COR-L47 (cell line): ENCODE results near the gene GALNT18.

ENCODE experiments used
- DNase-seq: peaks from one replicate; lab custom pipeline; 2025; lab: John Stamatoyannopoulos, UW

The GALNT18 gene

GRCh38 chr11:11624204-11624603 is 2.4 kb upstream of the GALNT18 start:
- DNase-seq = no peak

GRCh38 chr11:11622772-11623171 is 967 bp upstream of the GALNT18 start:
- peak; percentile 22 for DNase-seq

DNA sequence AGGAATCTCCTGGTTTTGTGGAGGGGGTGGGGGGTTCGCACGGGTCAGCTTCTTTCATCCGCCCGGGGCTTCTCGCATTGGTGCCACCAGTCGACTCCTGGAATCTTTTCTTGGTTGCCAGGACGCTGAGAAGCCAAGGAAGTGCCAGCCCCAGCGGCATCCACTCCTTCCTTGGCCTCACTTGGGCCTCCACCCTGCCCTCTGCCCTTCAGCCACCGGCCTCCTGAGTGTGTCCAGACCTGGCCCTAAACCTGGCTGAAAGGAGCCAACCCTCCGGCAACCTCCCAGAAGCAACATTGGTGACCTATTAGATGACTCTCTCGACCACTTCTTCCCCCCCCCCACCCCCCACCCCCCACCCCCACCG is 518 bp upstream of the GALNT18 start:
- no peak for DNase-seq

DNA sequence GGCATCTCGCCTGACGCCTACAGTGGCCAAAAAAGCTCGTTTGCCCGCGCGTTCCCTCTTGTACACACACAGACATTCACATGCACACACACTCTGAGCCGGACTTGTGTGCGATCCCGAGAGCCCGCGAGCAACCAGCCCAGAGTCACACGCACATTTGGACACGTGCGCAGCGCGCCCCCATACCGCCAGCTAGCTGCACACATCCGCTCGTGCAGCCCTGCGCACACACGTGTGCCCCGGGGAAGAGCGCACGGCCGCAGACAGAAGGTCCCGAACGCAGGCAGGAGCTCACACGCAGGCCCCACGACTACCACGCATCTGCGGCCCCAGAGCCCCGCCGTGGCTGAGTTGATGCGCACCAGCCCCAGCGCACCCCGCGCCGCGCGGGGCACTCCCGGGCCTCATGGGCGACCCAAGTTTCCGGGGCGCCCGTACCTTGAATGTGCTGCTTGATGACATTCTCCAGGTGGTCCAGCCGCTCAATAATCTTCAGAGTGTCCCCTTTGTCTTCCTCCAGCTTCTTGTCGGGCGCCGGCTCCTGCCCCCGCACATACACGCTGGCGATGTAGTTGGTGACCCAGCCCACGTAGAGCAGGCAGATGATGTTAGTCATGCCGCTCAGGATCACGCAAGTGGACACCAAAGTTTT is 758 bp downstream of the GALNT18 start:
- DNase-seq = peak; percentile 51

- peak; percentile 56 for DNase-seq
Observed at GRCh38 chr11:11620173-11620920, 1.5 kb downstream of the GALNT18 start.

- DNase-seq = no peak
Observed at GRCh38 chr11:11618973-11619435, 2.8 kb downstream of the GALNT18 start.

DNA sequence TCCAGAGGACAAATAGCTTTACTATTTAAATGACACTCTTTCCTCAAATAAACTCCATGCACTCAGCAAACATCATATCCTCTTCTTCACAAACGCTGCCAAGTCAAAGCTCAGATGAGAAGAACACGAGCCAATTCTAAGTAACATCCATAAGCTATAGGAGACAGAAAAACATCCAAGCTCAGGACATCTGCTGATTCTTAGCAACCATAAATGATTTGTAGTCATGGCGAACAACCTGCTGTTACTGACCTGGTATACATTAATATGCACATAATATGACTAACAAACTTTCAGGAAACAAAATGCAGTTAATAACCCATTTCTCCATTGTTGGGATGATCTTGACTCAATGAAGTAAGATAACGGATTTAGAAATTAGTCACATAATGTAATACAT is 6.7 kb downstream of the GALNT18 start:
- DNase-seq = no peak

GRCh38 chr11:11612439-11612838 is 9.4 kb downstream of the GALNT18 start:
- no peak for DNase-seq

DNA sequence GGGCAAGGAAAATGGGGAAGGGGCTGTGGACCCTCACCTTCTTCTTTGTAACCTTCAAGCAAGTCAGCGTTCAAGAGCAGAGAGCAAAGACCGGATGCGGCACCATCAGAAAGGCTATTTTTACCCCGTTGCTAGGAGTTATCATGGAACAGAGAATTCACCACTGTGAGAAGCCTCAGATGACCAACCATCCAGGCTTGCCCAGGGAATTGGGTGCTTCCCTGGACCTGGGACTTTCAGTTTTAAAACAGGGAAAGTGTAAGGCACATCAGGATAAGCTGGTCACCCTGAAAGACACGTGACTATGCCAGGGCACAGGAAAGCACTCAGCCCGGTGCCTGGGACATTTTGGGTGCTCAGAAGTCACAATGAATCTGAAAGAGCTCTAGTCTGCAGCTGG is 10.4 kb downstream of the GALNT18 start:
- no peak for DNase-seq

- DNase-seq = peak; percentile 13
Observed at GRCh38 chr11:11608783-11609232, 13.0 kb downstream of the GALNT18 start.

- no peak for DNase-seq
Observed at GRCh38 chr11:11607772-11608171, 14.0 kb downstream of the GALNT18 start.

GRCh38 chr11:11605821-11606450 is 15.9 kb downstream of the GALNT18 start:
- DNase-seq = no peak

- DNase-seq = no peak
Observed at GRCh38 chr11:11605181-11605580, 16.6 kb downstream of the GALNT18 start.

DNA sequence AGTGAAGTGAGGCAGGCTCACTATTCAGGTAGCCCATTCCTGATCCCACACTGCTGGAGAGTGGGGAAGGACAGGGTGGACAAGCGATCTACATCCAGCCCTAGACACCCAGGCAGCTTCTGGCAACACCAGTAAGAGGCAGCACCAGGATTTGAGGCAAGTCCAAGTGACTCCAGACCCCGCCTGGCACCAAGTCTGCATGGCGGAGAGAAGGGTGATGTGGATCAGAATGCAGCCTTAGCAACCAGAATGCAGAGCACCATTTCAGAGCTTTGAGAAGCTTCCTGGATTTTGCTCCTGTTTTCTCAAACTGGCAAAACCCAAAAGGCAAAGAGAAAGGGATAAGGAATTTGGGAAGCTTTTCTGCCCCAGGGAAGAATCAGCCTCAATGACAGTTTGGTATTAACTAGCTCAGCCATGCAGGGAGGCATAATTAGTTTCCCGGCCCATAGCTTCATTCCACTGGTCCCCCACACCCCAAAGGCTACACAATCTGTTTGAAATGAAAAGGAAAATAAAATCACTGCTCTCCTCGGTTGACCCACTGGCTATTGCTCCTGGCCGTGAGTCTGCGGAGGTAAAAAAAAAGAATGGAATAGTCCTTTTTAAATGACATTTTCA is 17.3 kb downstream of the GALNT18 start:
- no peak for DNase-seq

DNA sequence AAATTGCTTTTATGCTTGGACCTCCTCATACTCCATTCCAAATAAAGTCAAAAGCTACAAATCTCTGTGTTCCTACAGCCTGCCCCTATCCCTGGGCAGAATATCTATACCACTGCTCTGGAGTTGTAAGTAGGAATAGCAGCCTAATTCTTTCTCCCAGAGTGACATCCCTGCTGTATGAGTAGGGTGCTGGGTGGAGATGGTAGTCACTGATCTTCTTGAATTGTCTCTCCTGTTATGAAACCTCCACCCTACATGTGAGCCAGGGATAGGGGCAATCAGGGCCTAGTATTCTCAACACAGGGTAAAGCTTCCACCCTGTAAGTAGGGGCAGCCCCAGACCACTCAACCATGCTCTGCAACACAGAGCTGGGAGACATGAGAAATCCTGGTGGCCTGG is 19.8 kb downstream of the GALNT18 start:
- no peak for DNase-seq

DNA sequence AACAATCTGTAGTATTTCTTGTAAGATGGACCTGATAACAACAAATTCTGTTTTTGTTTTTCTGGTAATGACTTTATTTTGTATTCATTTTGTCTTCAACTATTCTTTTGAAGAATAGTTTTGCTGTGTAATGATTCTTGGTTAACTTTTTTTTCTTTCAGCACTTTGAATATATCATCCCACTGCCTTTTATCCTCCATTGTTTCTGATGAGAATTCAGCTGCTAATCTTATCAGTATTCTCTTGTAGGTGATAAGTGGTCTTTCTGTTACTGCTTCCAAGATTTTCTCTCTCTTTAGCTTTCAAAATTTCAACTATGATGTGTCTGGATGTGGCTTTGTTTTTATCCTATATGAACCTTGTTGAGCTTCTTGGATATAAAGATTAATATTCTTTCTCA is 21.5 kb downstream of the GALNT18 start:
- DNase-seq = no peak

DNA sequence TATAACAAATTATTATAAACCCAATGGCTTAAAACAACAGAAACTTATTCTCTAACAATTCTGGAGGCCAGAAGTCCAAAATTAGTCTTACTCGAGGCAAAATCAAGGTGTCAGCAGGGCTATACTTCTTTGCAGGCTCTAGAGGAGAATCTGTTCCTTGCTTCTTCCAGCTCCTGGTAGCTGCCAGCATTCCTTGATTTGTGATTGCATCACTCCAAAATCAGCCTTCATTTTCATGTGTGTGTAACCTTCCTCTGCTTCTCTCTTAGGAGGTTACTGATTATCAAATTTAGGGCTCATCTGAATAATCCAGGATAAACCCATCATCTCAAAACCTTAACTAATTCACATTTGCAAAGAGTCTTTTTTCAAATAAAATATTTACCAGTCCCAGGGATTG is 23.6 kb downstream of the GALNT18 start:
- no peak for DNase-seq

DNA sequence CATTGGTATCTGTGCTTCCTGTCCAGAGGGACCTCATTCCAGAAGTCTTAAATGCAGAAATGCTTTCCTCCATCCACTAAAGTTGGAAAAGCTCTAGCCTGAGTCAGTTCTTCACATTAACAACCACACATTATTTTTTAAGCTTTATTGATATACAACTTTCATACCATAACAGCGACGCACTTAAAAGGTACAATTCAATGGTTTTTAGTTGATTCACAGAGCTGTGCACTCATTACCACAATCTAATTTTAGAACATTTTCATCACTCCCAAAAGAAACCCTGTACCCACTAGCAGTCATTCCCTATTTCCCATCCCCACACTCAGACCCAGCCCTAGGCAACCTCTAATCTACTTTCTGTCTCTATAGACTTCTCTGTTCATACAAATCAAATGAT is 27.6 kb downstream of the GALNT18 start:
- DNase-seq = no peak

DNA sequence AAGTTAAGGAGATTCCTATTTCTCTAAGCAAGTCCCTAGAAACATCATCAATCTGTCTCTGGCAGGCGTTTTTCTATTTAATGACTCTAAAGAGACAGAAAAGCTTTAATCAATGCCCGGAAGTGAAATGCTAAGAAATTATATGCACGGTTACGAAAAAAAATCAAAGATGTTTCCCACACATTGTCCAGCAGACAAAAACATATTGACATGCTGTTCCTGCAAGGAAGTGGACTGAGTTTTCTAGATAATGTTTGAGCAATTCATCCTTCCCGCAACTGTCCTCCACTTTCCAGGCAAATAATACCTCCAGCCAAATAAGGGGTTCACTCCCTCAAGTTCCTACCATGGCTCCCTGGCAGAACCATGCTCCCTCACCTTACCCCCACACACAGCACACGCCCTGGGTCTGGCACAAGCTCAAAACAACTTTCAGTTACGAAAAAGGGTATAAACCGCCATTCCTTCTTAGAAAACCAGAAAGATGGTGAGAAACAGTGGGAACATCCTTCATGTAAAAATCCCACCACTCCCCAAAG is 29.6 kb downstream of the GALNT18 start:
- no peak for DNase-seq

GRCh38 chr11:11589437-11589836 is 32.4 kb downstream of the GALNT18 start:
- no peak for DNase-seq

DNA sequence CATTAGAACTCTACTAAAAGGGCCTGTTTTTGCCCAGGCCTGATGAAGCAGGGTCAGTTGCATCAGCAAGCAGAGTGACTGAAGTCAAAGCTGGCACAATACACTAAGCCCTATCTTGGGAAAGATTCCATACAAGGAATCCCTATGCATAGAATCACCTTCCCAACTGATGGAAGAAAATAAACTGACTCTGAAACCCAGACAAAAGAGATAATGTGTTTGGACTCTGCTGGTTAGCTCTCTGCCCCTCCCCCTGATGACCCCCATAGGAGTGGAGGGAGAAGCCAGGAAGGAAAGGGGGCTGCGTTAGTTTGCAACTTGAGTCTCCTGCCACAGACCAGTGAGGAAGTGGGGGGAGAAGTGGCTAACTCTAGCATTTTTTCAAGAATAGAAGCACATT is 32.9 kb downstream of the GALNT18 start:
- DNase-seq = no peak

GRCh38 chr11:11588243-11588642 is 33.6 kb downstream of the GALNT18 start:
- DNase-seq = no peak
